Esophagus (tissue), 2 donors: ENCODE results near the gene NOS1AP. TPM values are rescaled to one million over a fixed set of nuclear protein-coding genes. Genes with fewer than 3 reads are reported as not detected.

ENCODE experiments used
- H3K27ac ChIP-seq, 2 donors: one replicate each; pipeline ENCODE4 v1.5.1; 2013; ENCODE audit warnings: low read depth in 2 of 2, mild to moderate bottlenecking in 2 of 2, inconsistent platforms in 1 of 2, low read length in 1 of 2, moderate library complexity in 1 of 2
- H3K27me3 ChIP-seq, 2 donors: one replicate each; pipeline ENCODE4 v1.6.1; 2013; ENCODE audit warnings: low read length in 2 of 2, control low read depth in 1 of 2, mild to moderate bottlenecking in 1 of 2; ENCODE audit not compliant: insufficient read depth in 2 of 2, control insufficient read depth in 1 of 2
- H3K36me3 ChIP-seq, 2 donors: one replicate each; pipeline ENCODE4 v1.6.1; 2013; ENCODE audit warnings: low read length in 1 of 2; ENCODE audit not compliant: control insufficient read depth in 2 of 2, insufficient read depth in 2 of 2
- H3K4me1 ChIP-seq, 2 donors: one replicate each; pipeline ENCODE4 v1.6.1; 2013; ENCODE audit warnings: low read length in 1 of 2; ENCODE audit not compliant: control insufficient read depth in 2 of 2, insufficient read depth in 2 of 2
- H3K4me3 ChIP-seq, 2 donors: one replicate each; pipeline ENCODE4 v1.5.1; 2013; ENCODE audit warnings: low read length in 2 of 2, mild to moderate bottlenecking in 2 of 2, low read depth in 1 of 2, moderate library complexity in 1 of 2
- H3K9me3 ChIP-seq, 2 donors: one replicate each; pipeline ENCODE4 v1.6.1; 2013; ENCODE audit warnings: mild to moderate bottlenecking in 2 of 2, low read depth in 1 of 2, low read length in 1 of 2, moderate library complexity in 1 of 2; ENCODE audit not compliant: control insufficient read depth in 2 of 2, insufficient read depth in 1 of 2
- WGBS, 2 donors: extraction: QIAGEN DNeasy Blood & Tissue Kit; methylation state at CpG; one replicate each; pipeline ENCODE4 v1.1.7; 2013; 5-methylcytosine and 5-hydroxymethylcytosine counted together
- polyA plus RNA-seq, 2 donors: library from polyadenylated mRNA; stranded (reverse); fragments of 200-250 nt; gene quantifications; one replicate each; pipeline ENCODE4 v1.2.3, GENCODE V29; 2013
- donor health status: healthy with polysubstance abuse.
- donor health status: Bipolar disorder and iron deficiency.

NOS1AP gene
- polyA plus RNA-seq, 2 donors, result 0.53 to 0.98 TPM

DNA sequence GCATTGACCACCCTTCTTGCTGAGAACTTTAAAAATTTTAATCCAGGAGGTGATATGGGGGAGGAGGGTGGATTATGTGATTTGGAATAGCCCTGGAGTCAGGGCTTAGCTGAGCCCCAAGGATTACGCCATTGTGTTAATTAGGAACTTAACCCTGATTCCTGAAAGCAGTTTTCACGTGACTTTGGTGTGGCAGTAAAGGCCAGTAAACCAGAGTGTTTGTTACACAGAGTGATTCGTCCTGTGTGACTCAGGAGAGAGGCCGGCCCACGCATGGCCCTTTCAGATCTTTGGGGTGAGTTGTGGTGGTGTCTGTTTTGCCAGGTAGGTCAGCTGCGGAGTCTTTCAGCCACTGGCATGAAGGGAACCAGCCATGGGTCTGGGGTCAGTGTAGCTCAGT lies 107.6 kb downstream of the NOS1AP start:
- peak overlapping the region in 1 of 2 donors; percentile 49 for H3K27ac ChIP-seq
- 67 to 69% methylated on average over 6 of the region's 6 CpGs for WGBS, 2 donors
- no peaks in the 10 kb centered on the region for H3K9me3 ChIP-seq

DNA sequence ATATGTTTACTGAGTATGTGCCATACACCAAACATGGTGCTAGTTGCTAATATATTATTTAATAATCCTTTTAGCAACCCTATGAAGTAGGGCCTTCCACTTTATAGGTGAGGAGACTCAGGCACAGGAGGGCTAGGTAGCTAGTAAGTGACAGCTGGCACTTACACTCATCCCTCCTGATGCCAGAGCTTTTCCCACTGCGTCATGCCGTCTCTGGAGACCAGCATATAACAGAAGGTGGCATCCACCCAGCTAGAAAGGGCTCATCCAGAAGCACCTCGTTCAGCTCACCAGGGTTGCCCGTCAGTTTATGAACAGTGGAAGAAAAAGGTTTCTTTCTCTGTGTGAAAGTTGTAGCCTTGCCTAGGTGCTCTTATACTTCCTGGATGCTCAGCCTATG lies 108.9 kb downstream of the NOS1AP start:
- Histone ChIP-seq H3K4me3 (no peak overlapping the region), H3K27me3 (no peaks in the 10 kb centered on the region), H3K9me3 (no peaks in the 10 kb centered on the region), H3K36me3 (no peaks in the 10 kb centered on the region), H3K27ac (no peak overlapping the region), H3K4me1 (peaks cover 0 to 2% of the 10 kb centered on the region in 2 donors)
- 87 to 90% methylated on average over 4 of the region's 4 CpGs for WGBS, 2 donors

More for the DNA sequence above, 107.6 kb downstream of the NOS1AP start:
- peaks cover 0 to 2% of the 10 kb centered on the region in 2 donors for H3K4me1 ChIP-seq
- H3K36me3 ChIP-seq, result no peaks in the 10 kb centered on the region
- H3K27me3 ChIP-seq, result no peaks in the 10 kb centered on the region
- no peak overlapping the region for H3K4me3 ChIP-seq

- Histone ChIP-seq H3K4me1 (peaks cover 0 to 2% of the 10 kb centered on the region in 2 donors), H3K4me3 (no peak overlapping the region), H3K27ac (peak overlapping the region in 1 of 2 donors; percentile 52), H3K27me3 (no peaks in the 10 kb centered on the region), H3K36me3 (no peaks in the 10 kb centered on the region), H3K9me3 (no peaks in the 10 kb centered on the region)
- 55 to 64% methylated on average over 4 of the region's 4 CpGs for WGBS, 2 donors
Measured at GRCh38 chr1:162179121-162179520, 109.6 kb downstream of the NOS1AP start.

DNA sequence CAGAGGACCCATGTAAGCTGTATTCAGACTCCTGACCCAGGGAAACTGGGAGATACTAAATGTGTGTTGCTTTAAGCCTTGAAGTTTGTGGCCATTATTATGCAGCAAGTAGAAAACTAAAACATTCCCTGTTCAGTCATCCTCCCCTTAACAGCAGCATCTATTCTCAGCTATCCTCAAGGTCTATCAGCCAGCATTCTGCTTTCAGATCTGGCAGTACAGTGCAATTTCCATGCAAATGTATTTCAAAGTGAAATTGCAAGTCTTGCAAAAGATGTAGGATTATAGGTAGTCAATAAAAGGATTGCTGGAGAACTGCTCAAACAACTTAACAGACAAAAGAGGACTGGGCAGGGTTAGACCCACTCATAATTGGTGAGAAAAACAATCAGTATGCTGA lies 111.3 kb downstream of the NOS1AP start:
- H3K4me1 ChIP-seq, result peaks cover 0 to 2% of the 10 kb centered on the region in 2 donors
- no peaks in the 10 kb centered on the region for H3K9me3 ChIP-seq
- no peak overlapping the region for H3K4me3 ChIP-seq
- no peaks in the 10 kb centered on the region for H3K36me3 ChIP-seq
- H3K27me3 ChIP-seq, result no peaks in the 10 kb centered on the region
- peak overlapping the region in 1 of 2 donors; percentile 66 for H3K27ac ChIP-seq

DNA sequence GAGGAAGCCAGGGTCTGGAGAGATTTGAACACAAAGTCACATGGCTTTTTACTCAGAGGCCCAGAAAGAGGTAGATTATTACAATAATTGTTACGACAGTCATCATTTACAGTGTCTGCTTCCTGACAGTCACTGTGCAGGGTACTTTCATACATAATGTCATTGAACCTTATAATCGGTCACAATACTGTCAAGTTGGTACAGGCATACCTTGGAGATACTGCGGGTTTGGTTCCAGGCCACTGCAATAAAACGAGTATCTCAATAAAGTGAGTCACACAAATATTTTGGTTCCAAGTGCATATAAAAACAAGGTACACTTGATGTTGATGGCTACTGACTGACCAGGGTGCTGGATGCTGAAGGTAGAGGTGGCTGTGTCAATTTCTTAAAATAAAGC lies 112.6 kb downstream of the NOS1AP start:
- Histone ChIP-seq H3K4me1 (peaks cover 0 to 2% of the 10 kb centered on the region in 2 donors), H3K9me3 (no peaks in the 10 kb centered on the region)
- WGBS, 2 donors, result 60 to 74% methylated on average over 4 of the region's 4 CpGs

GRCh38 chr1:162185314-162186025 lies 116.0 kb downstream of the NOS1AP start:
- no peak overlapping the region for H3K4me3 ChIP-seq
- WGBS, 2 donors, result 77 to 86% methylated on average over 4 of the region's 4 CpGs
- no peak overlapping the region for H3K27ac ChIP-seq
- peaks cover 0 to 2% of the 10 kb centered on the region in 2 donors for H3K4me1 ChIP-seq
- no peaks in the 10 kb centered on the region for H3K27me3 ChIP-seq
- H3K36me3 ChIP-seq, result no peaks in the 10 kb centered on the region
- no peaks in the 10 kb centered on the region for H3K9me3 ChIP-seq

More for the DNA sequence above, 112.6 kb downstream of the NOS1AP start:
- Histone ChIP-seq H3K27me3 (no peaks in the 10 kb centered on the region), H3K36me3 (no peaks in the 10 kb centered on the region), H3K27ac (peak overlapping the region in 1 of 2 donors; percentile 30), H3K4me3 (no peak overlapping the region)

DNA sequence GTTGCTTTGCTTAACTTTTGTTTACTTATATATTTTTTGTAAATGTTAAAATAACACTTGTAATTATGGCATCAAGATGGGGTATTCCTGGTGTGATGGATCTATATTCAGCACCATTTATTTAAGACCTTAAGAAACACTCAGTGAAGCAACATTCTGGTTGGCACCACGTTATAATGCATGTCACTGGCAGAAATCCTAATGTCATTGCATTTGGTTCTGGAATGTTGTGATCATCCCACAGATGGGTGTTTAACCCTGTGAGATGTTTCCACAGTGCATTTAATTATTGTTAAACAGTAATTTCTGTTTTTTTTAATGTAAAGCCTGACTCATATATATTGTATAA lies 116.5 kb downstream of the NOS1AP start:
- WGBS, 2 donors, result 24 to 41% methylated on average over 1 of the region's 1 CpG

DNA sequence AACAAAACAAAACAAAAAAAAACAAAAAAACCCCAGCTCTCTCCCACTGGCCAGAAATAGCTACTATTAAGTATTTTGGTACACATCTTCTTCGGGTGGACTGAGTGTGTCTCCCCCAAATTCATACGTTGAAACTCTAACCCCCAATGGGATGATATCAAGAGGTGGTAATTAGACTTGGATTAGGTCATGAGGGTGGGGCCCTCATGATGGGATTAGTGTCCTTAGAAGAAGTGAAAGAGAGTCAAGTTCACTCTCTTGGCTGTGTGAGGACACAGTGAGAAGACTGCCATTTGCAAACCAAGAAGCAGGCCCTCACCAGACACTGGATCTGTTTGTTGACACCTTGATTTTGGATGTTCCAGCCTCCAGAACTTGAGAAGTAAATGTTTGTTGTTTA lies 116.9 kb downstream of the NOS1AP start:
- peaks cover 0 to 2% of the 10 kb centered on the region in 2 donors for H3K4me1 ChIP-seq

More for the DNA sequence above, 116.5 kb downstream of the NOS1AP start:
- Histone ChIP-seq H3K27me3 (no peaks in the 10 kb centered on the region), H3K4me1 (peaks cover 0 to 2% of the 10 kb centered on the region in 2 donors), H3K4me3 (no peak overlapping the region), H3K36me3 (no peaks in the 10 kb centered on the region), H3K27ac (no peak overlapping the region), H3K9me3 (no peaks in the 10 kb centered on the region)

DNA sequence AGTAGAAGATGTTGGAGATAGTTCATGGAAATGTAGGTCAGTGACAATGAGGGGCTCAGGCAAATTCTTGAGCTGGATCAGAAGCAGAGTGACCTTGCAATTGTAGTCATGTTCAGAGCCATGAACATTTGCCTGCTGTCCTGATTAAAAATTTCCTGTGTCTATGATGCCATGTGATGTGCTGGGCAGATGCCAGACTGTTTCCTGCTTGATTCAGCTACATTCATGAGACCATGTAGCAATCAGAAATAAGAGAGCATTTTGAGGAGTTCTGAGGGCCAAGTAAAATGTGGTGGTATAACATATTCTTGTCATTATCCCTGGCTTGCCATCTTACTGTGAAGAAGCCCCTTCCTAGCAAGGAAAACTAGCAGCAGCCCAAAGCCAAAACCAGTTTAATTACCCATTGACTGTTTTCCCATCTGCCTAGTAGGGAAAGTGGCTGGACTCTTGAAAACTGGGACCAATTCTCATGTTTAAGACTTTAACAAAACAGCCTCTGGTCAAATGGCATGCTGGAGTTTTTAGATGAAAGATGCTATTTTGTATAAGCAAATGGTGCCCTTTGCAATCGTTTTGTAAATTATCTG lies 118.3 kb downstream of the NOS1AP start:
- H3K4me1 ChIP-seq, result peaks cover 0 to 2% of the 10 kb centered on the region in 2 donors
- H3K4me3 ChIP-seq, result no peak overlapping the region
- H3K36me3 ChIP-seq, result no peaks in the 10 kb centered on the region
- H3K27ac ChIP-seq, result no peak overlapping the region
- no peaks in the 10 kb centered on the region for H3K27me3 ChIP-seq
- 71 to 86% methylated on average over 1 of the region's 1 CpG for WGBS, 2 donors
- H3K9me3 ChIP-seq, result no peaks in the 10 kb centered on the region

More for the DNA sequence above, 116.9 kb downstream of the NOS1AP start:
- H3K27ac ChIP-seq, result no peak overlapping the region
- no peaks in the 10 kb centered on the region for H3K9me3 ChIP-seq
- H3K4me3 ChIP-seq, result no peak overlapping the region
- no peaks in the 10 kb centered on the region for H3K36me3 ChIP-seq
- H3K27me3 ChIP-seq, result no peaks in the 10 kb centered on the region
- 46 to 53% methylated on average over 2 of the region's 2 CpGs for WGBS, 2 donors

DNA sequence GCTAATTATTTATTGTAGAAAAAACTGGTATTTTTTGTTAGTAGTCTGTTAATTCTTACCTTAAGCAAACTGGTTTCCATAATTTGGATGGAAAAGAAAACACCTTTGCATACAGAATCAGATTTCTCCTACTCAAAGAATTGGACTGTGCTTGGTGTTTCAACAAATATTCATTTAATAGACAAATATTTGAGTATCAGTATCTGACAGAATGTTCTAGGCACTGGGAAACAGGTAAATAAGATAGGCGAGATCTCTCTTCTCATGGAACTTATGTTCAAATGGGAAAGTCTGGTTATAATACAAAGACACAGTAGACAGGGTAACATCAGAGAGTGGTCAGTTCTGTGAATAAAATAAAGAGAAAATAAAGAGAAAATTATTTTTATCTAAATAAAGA lies 119.9 kb downstream of the NOS1AP start:
- H3K4me1 ChIP-seq, result peaks cover 0 to 2% of the 10 kb centered on the region in 2 donors
- H3K36me3 ChIP-seq, result no peaks in the 10 kb centered on the region
- H3K27ac ChIP-seq, result no peak overlapping the region
- no peak overlapping the region for H3K4me3 ChIP-seq
- 78 to 91% methylated on average over 1 of the region's 1 CpG for WGBS, 2 donors
- no peaks in the 10 kb centered on the region for H3K27me3 ChIP-seq
- H3K9me3 ChIP-seq, result no peaks in the 10 kb centered on the region
